ENCODE results near the gene FAM216B. TPM values are rescaled to one million over a fixed set of nuclear protein-coding genes. Genes with fewer than 3 reads are reported as not detected.

Gene FAM216B
- total RNA-seq, 1 experiment from 2014 or later, result not detected

GRCh38 chr13:42762917-42763316 is 18.5 kb upstream of the FAM216B start:
- Histone ChIP-seq H4K91ac (ENCODE audit: insufficient read length, low read depth, low read length) (no peak overlapping the region), H3K27me3 (ENCODE audit: insufficient read depth, low read length) (no peaks in the 10 kb centered on the region; the same call in 1 of the 2 replicates), H3K4me2 (ENCODE audit: insufficient read depth, insufficient read length, low read length) (no peak overlapping the region), H3K23ac (ENCODE audit: insufficient read length, low read depth, low read length) (no peak overlapping the region), H2BK5ac (ENCODE audit: insufficient read length, low read length) (no peak overlapping the region), H3K56ac (ENCODE audit: insufficient read length, low read depth, low read length) (no peak overlapping the region), H2BK15ac (ENCODE audit: low read depth, low read length) (no peak overlapping the region), H3K9ac (ENCODE audit: extremely low read depth, insufficient read length, low read length) (no peak overlapping the region), H4K20me1 (ENCODE audit: control insufficient read depth, insufficient read depth, insufficient read length) (no peaks in the 10 kb centered on the region), H3K27ac (ENCODE audit: insufficient read length, low read depth, low read length) (no peak overlapping the region), H3K23me2 (ENCODE audit: insufficient read length, low read depth, low read length, poor library complexity, severe bottlenecking) (no peaks in the 10 kb centered on the region), H3K4me1 (ENCODE audit: insufficient read depth, low read length) (no peaks in the 10 kb centered on the region), H3K18ac (ENCODE audit: insufficient read length, low read depth, low read length) (no peak overlapping the region), H4K5ac (ENCODE audit: insufficient read length, low read depth, low read length) (no peak overlapping the region), H3K9me3 (ENCODE audit: control insufficient read depth, low read depth, low read length) (no peaks in the 10 kb centered on the region), H3T11ph (ENCODE audit: low read length) (no peak overlapping the region), H2BK120ac (ENCODE audit: low read depth, low read length, poor library complexity, severe bottlenecking) (no peak overlapping the region), H2AFZ (ENCODE audit: low read length) (no peak overlapping the region), H2BK12ac (ENCODE audit: insufficient read length, low read depth, low read length) (no peak overlapping the region), H4K8ac (replicated peaks; ENCODE audit: insufficient read length, low read depth, low read length) (no peak overlapping the region), H3K4ac (ENCODE audit: low read depth, low read length) (no peak overlapping the region), H3K79me1 (ENCODE audit: insufficient read depth, low read depth, low read length, poor library complexity, severe bottlenecking) (no peaks in the 10 kb centered on the region), H2AK5ac (ENCODE audit: insufficient read length, low read length) (no peak overlapping the region), H2BK20ac (ENCODE audit: low read depth, low read length, poor library complexity, severe bottlenecking) (no peak overlapping the region), H3K14ac (ENCODE audit: insufficient read depth, low read length) (no peak overlapping the region), H3K79me2 (ENCODE audit: insufficient read depth, low read length) (no peaks in the 10 kb centered on the region)
- Mint-ChIP-seq H3K4me3 (no peak overlapping the region), H3K27ac (no peak overlapping the region), H3K27me3 (ENCODE audit: low read depth) (no peaks in the 10 kb centered on the region), H3K4me1 (peaks cover 0 to 3% of the 10 kb centered on the region in 2 experiments; a peak in 1 of 4 replicates), H3K36me3 (ENCODE audit: insufficient read depth in 1 of 3, low read depth in 3 of 3) (no peaks in the 10 kb centered on the region), H3K9me3 (no peaks in the 10 kb centered on the region)
- no peak for DNase-seq
- no peak for TF ChIP-seq CTCF (conservative IDR thresholded peaks at IDR 0.05)
- WGBS (ENCODE audit: extremely low coverage, insufficient read length, low lambda C conversion rate), result no CpG with 5 or more reads among the region's 2 CpGs

Data from H9 (cell line).